Measurements from ENCODE around the gene COPG1. TPM values are rescaled to one million over a fixed set of nuclear protein-coding genes. Genes with fewer than 3 reads are reported as not detected.

The COPG1 gene
- total RNA-seq, 1 donor from 2014 or later: 65.4 TPM

DNA sequence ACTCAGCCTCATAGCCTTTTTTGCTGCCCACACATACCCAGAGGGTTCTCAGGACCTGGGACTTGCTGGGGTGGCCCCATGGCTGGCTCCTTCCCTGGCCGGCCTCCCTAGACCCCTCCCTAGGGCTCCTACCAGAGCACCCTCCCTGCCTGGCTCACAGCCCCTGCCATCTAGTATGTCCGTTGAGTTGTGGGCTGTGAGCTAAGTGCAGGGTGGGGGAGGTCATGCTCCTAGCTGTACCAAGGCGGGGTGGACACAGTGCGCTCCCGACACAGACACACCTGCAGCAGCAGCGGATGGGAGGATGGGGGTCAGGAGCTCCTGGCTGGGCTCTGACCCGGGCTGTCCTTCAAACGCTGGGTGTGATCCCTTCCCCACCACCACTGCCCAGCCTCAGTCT, 70.9 kb downstream of the COPG1 start:
- H3K27ac Mint-ChIP-seq: no peak overlapping the region
- Histone ChIP-seq H3K79me2 (ENCODE audit: low read depth) (peaks cover 33% of the 10 kb centered on the region), H3K27me3 (no peaks in the 10 kb centered on the region), H3K4me2 (no peak overlapping the region), H3K36me3 (no peaks in the 10 kb centered on the region), H4K20me1 (ENCODE audit: low read depth) (peaks cover 5% of the 10 kb centered on the region), H3K27ac (no peak overlapping the region), H3K9ac (no peak overlapping the region), H3K4me3 (no peak overlapping the region), H2AFZ (replicated peaks) (no peak overlapping the region), H3F3A (ENCODE audit: low read depth) (peaks cover 2% of the 10 kb centered on the region), H3K4me1 (peaks cover 6% of the 10 kb centered on the region), H3K9me3 (ENCODE audit: low read depth) (no peaks in the 10 kb centered on the region)
- peaks cover 11% of the 10 kb centered on the region for H3K36me3 Mint-ChIP-seq
- no peak overlapping the region for H3K4me3 Mint-ChIP-seq
- H3K9me3 Mint-ChIP-seq: no peaks in the 10 kb centered on the region
- TF ChIP-seq EZH2phosphoT487 (IDR thresholded peaks at IDR 0.05) (no peak), EZH2 (IDR thresholded peaks at IDR 0.05) (no peak), CTCF (IDR thresholded peaks at IDR 0.05) (no peak)
- peaks cover 14% of the 10 kb centered on the region for H3K4me1 Mint-ChIP-seq
- H3K27me3 Mint-ChIP-seq (ENCODE audit: insufficient read depth, low read depth): peaks cover 2% of the 10 kb centered on the region
- DNase-seq (ENCODE audit: low spot score): no peak

DNA sequence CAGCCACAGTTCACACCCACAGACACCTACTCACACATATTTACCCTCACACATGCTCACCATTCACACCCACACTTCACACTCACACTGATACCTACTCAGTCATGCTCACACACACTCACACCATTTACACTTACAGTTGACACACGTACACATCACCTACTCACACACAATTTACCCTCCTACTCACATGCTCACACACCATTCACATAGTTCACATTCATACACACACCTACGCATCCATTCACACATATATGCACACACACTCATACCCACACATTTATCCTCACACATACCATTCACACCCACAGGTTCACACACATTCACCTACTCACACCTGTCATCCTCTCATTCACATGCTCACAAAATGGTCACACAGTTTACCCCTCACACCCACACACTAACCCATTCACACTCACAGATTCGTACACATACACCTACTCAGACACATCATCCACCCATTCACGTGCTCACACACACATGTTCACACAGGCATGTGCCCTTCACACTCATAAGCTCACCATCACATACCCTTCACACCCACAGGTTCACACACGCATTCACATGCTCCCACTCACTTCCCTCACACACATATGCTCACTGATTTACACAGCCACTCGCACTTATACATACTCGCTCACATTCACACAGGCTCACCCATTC, 71.5 kb downstream of the COPG1 start:
- Histone ChIP-seq H3K36me3 (no peaks in the 10 kb centered on the region), H2AFZ (replicated peaks) (no peak overlapping the region), H3K79me2 (ENCODE audit: low read depth) (peaks cover 26% of the 10 kb centered on the region), H3K4me2 (no peak overlapping the region), H3K9ac (no peak overlapping the region), H4K20me1 (ENCODE audit: low read depth) (no peaks in the 10 kb centered on the region), H3K27me3 (no peaks in the 10 kb centered on the region), H3K4me1 (peaks cover 6% of the 10 kb centered on the region), H3F3A (ENCODE audit: low read depth) (no peaks in the 10 kb centered on the region), H3K4me3 (no peak overlapping the region), H3K27ac (no peak overlapping the region), H3K9me3 (ENCODE audit: low read depth) (no peaks in the 10 kb centered on the region)
- no peak for DNase-seq (ENCODE audit: low spot score)
- Mint-ChIP-seq H3K36me3 (peaks cover 11% of the 10 kb centered on the region), H3K4me3 (no peak overlapping the region), H3K27me3 (ENCODE audit: insufficient read depth, low read depth) (peaks cover 2% of the 10 kb centered on the region), H3K4me1 (peaks cover 14% of the 10 kb centered on the region), H3K9me3 (no peaks in the 10 kb centered on the region), H3K27ac (no peak overlapping the region)
- TF ChIP-seq EZH2phosphoT487 (IDR thresholded peaks at IDR 0.05) (no peak), CTCF (IDR thresholded peaks at IDR 0.05) (no peak), EZH2 (IDR thresholded peaks at IDR 0.05) (no peak)

DNA sequence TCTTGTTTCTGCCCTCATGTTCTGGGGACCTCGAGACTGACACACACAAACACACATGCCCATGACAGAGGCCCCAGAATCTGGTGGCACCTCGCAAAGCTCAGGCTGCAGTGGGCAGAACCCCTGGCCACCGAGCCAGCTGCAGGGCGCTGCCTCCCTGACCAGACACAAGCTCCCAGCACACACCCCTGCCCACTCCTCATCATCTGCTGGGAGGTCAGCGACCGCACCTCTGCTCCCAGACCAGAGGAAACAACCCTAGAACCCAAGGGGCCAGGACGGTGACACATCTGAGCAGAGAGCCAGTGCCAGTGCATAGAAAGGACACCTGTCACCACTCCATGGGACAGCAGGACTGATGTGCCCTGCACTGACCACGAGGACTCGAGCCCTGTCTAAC, 72.5 kb downstream of the COPG1 start:
- no peak for DNase-seq (ENCODE audit: low spot score)
- TF ChIP-seq EZH2phosphoT487 (IDR thresholded peaks at IDR 0.05): no peak
- no peak for TF ChIP-seq CTCF (IDR thresholded peaks at IDR 0.05)
- no peak for TF ChIP-seq EZH2 (IDR thresholded peaks at IDR 0.05)
- Histone ChIP-seq H3K79me2 (ENCODE audit: low read depth) (peaks cover 17% of the 10 kb centered on the region), H3K27ac (no peak overlapping the region), H3K4me3 (no peak overlapping the region), H3K4me1 (peaks cover 4% of the 10 kb centered on the region), H3K9ac (no peak overlapping the region), H3K4me2 (no peak overlapping the region), H3K9me3 (ENCODE audit: low read depth) (no peaks in the 10 kb centered on the region), H3K36me3 (no peaks in the 10 kb centered on the region), H2AFZ (replicated peaks) (no peak overlapping the region), H3K27me3 (no peaks in the 10 kb centered on the region), H3F3A (ENCODE audit: low read depth) (no peaks in the 10 kb centered on the region), H4K20me1 (ENCODE audit: low read depth) (no peaks in the 10 kb centered on the region)
- Mint-ChIP-seq H3K27me3 (ENCODE audit: insufficient read depth, low read depth) (peaks cover 2% of the 10 kb centered on the region), H3K27ac (no peak overlapping the region), H3K36me3 (peaks cover 11% of the 10 kb centered on the region), H3K4me1 (peaks cover 14% of the 10 kb centered on the region), H3K4me3 (no peak overlapping the region), H3K9me3 (no peaks in the 10 kb centered on the region)

Measured in neural progenitor cell (in vitro differentiated cells).